Measurements from ENCODE around the gene DSG4. TPM values are rescaled to one million over a fixed set of nuclear protein-coding genes. Genes with fewer than 3 reads are reported as not detected.

The DSG4 gene

Small RNAs within 50 kb of the gene (small RNA-seq; reads per million reads assigned to genes)
- gene RF00019 (ENCODE audit: low read depth) (not detected), gene RNU6-167P (ENCODE audit: low read depth) (not detected)
